H1 (cell line): ENCODE data around the gene MRTFA. TPM values are rescaled to one million over a fixed set of nuclear protein-coding genes. Genes with fewer than 3 reads are reported as not detected.

Source experiments
- CTCF ChIA-PET: fragments of 300-600 bp; sonication (Branson Sonifier 250); formaldehyde crosslinking; loops from one replicate; lab custom pipeline; 2021; ENCODE audit not compliant: partially characterized antibody; lab: Charles Lee
- POLR2A ChIA-PET: fragments of 300-600 bp; sonication (Branson Sonifier 250); formaldehyde crosslinking; loops from one replicate; lab custom pipeline; 2021; ENCODE audit warnings: inconsistent platforms; ENCODE audit not compliant: partially characterized antibody; lab: Charles Lee
- DNase-seq, 2 experiments: peaks; one replicate each; pipeline versions ENCODE4 v3.0.0 to v3.0.0-alpha.2; 2010 to 2022; ENCODE audit warnings: low spot score in 2 of 2, low read depth in 1 of 2, mixed read lengths in 1 of 2
- FAIRE-seq: peaks from 2 replicates; lab custom pipeline; 2011; peaks lifted over from hg19 to GRCh38; lab: Jason Lieb, UNC
- H2AFZ ChIP-seq: 2 replicates; pipeline ENCODE4 v1.8.1; 2012; ENCODE audit warnings: low read length, inconsistent platforms
- H2AK5ac ChIP-seq: 2 replicates; pipeline ENCODE4 v1.6.1; 2013; ENCODE audit warnings: low read depth, low read length
- H2BK120ac ChIP-seq: replicated peaks from 2 replicates; pipeline ENCODE3; 2013; ENCODE audit warnings: low read depth, low read length, inconsistent platforms
- H2BK12ac ChIP-seq: 2 replicates; pipeline ENCODE4 v1.6.1; 2013; ENCODE audit warnings: low read depth, low read length
- H2BK15ac ChIP-seq: 2 replicates; pipeline ENCODE4 v1.6.1; 2013; ENCODE audit warnings: low read length
- H2BK20ac ChIP-seq: 2 replicates; pipeline ENCODE4 v1.6.1; 2013; ENCODE audit warnings: low read length
- H2BK5ac ChIP-seq: 2 replicates; pipeline ENCODE4 v1.6.1; 2013; ENCODE audit warnings: low read depth, low read length
- H3K14ac ChIP-seq: 2 replicates; pipeline ENCODE4 v1.6.1; 2013; ENCODE audit warnings: inconsistent platforms; ENCODE audit not compliant: insufficient read length
- H3K18ac ChIP-seq: 2 replicates; pipeline ENCODE4 v1.6.1; 2013; ENCODE audit warnings: low read length; ENCODE audit errors: extremely low read depth
- H3K23ac ChIP-seq: 2 replicates; pipeline ENCODE4 v1.6.1; 2013; ENCODE audit warnings: inconsistent platforms; ENCODE audit not compliant: insufficient read length
- H3K23me2 ChIP-seq: 2 replicates; pipeline ENCODE4 v1.6.1; 2013; ENCODE audit warnings: low read depth, low read length
- H3K27ac ChIP-seq: 2 replicates; pipeline ENCODE4 v1.6.1; 2011; ENCODE audit warnings: low read depth, low read length, inconsistent platforms
- H3K27me3 ChIP-seq, 4 experiments: replicated peaks in 1 of 4; 1 replicate in 1 of 4; 2 replicates in 3 of 4; pipeline versions ENCODE4 v1.6.1 to v1.8.1; 2011 to 2013; ENCODE audit warnings: low read length in 3 of 4, mild to moderate bottlenecking in 3 of 4, inconsistent platforms in 2 of 4, mixed read lengths in 2 of 4, moderate library complexity in 1 of 4; ENCODE audit not compliant: control insufficient read depth in 3 of 4, insufficient read depth in 3 of 4; ENCODE audit errors: extremely low read depth in 1 of 4
- H3K36me3 ChIP-seq, 4 experiments: 2 replicates each; pipeline versions ENCODE4 v1.6.1 to v1.8.1; 2011 to 2013; ENCODE audit warnings: mild to moderate bottlenecking in 4 of 4, low read length in 3 of 4, moderate library complexity in 2 of 4, control low read depth in 1 of 4, inconsistent platforms in 1 of 4; ENCODE audit not compliant: insufficient read depth in 4 of 4, control insufficient read depth in 2 of 4
- H3K4ac ChIP-seq: replicated peaks from 2 replicates; pipeline ENCODE3; 2013; ENCODE audit warnings: low read length, low read depth, mixed read lengths, inconsistent platforms; ENCODE audit not compliant: insufficient read length
- H3K4me1 ChIP-seq, 4 experiments: replicated peaks in 1 of 4; 1 replicate in 1 of 4; 2 replicates in 3 of 4; pipeline versions ENCODE4 v1.6.1 to v1.8.1; 2011 to 2013; ENCODE audit warnings: low read length in 3 of 4, inconsistent platforms in 2 of 4, mixed read lengths in 1 of 4; ENCODE audit not compliant: insufficient read depth in 4 of 4, control insufficient read depth in 3 of 4
- H3K4me2 ChIP-seq, 2 experiments: 2 replicates each; pipeline versions ENCODE4 v1.6.1 to v1.8.1; 2011 to 2013; ENCODE audit warnings: low read depth in 2 of 2, low read length in 2 of 2, control low read depth in 1 of 2, inconsistent platforms in 1 of 2, mild to moderate bottlenecking in 1 of 2; ENCODE audit not compliant: insufficient read depth in 1 of 2
- H3K4me3 ChIP-seq, 4 experiments: fragments of 200-600, 300-600 bp in 1 of 4; sonication (generic), shearing (Covaris generic), sonication (Bioruptor Twin) in 1 of 4; 2 replicates each; pipeline versions ENCODE4 v1.5.1 to v1.8.1; 2011 to 2016; ENCODE audit warnings: low read length in 4 of 4, low read depth in 3 of 4, control low read depth in 2 of 4, inconsistent platforms in 2 of 4, mild to moderate bottlenecking in 2 of 4, mixed read lengths in 1 of 4, moderate library complexity in 1 of 4; ENCODE audit not compliant: insufficient read depth in 2 of 4; ENCODE audit errors: extremely low read depth in 1 of 4
- H3K56ac ChIP-seq: replicated peaks from 2 replicates; pipeline ENCODE3; 2013; ENCODE audit warnings: low read depth, mild to moderate bottlenecking, mixed read lengths, low read length, inconsistent platforms; ENCODE audit not compliant: insufficient read length
- H3K79me1 ChIP-seq: 2 replicates; pipeline ENCODE4 v1.6.1; 2013; ENCODE audit warnings: low read depth, low read length, control low read depth
- H3K79me2 ChIP-seq, 2 experiments: 2 replicates each; pipeline versions ENCODE4 v1.6.1 to v1.8.1; 2012 to 2013; ENCODE audit warnings: low read length in 2 of 2, mild to moderate bottlenecking in 2 of 2, inconsistent platforms in 1 of 2; ENCODE audit not compliant: insufficient read depth in 2 of 2, control insufficient read depth in 1 of 2
- H3K9ac ChIP-seq, 4 experiments: replicated peaks in 1 of 4; 1 replicate in 1 of 4; 2 replicates in 3 of 4; pipeline versions ENCODE4 v1.6.1 to v1.8.1; 2011 to 2013; ENCODE audit warnings: low read depth in 3 of 4, low read length in 3 of 4, control low read depth in 2 of 4, mild to moderate bottlenecking in 2 of 4, moderate library complexity in 2 of 4, inconsistent platforms in 1 of 4; ENCODE audit errors: extremely low read depth in 1 of 4
- H3K9me3 ChIP-seq, 2 experiments: 2 replicates each; pipeline versions ENCODE4 v1.6.1 to v1.8.1; 2012 to 2013; ENCODE audit warnings: mild to moderate bottlenecking in 2 of 2, moderate library complexity in 2 of 2, control low read depth in 1 of 2, inconsistent platforms in 1 of 2, low read depth in 1 of 2, low read length in 1 of 2, mixed read lengths in 1 of 2; ENCODE audit not compliant: insufficient read depth in 2 of 2
- H4K20me1 ChIP-seq, 2 experiments: replicated peaks in 1 of 2; 2 replicates each; pipeline versions ENCODE3 to v1.8.1; 2011 to 2013; ENCODE audit warnings: inconsistent platforms in 2 of 2, low read length in 2 of 2, mild to moderate bottlenecking in 1 of 2; ENCODE audit not compliant: insufficient read depth in 2 of 2, control insufficient read depth in 1 of 2
- H4K5ac ChIP-seq: 2 replicates; pipeline ENCODE4 v1.6.1; 2013; ENCODE audit warnings: low read length, low read depth, mixed read lengths, inconsistent platforms; ENCODE audit not compliant: insufficient read length
- H4K8ac ChIP-seq: 2 replicates; pipeline ENCODE4 v1.8.0; 2013; ENCODE audit warnings: mild to moderate bottlenecking, moderate library complexity, low read length, inconsistent platforms; ENCODE audit not compliant: insufficient read depth; ENCODE audit errors: extremely low read depth
- H4K91ac ChIP-seq: replicated peaks from 2 replicates; pipeline ENCODE3; 2013; ENCODE audit warnings: low read length, mixed read lengths, inconsistent platforms; ENCODE audit not compliant: insufficient read length
- ASH2L ChIP-seq: fragments of 200-600, 300-600 bp; sonication (generic); IDR thresholded peaks from one replicate; pipeline ENCODE4 v1.7.1; 2017; ENCODE audit warnings: low read length
- BRCA1 ChIP-seq: IDR thresholded peaks from 2 replicates; pipeline ENCODE4 v1.6.1; 2012; ENCODE audit warnings: low read depth, low read length, improper control_type of control experiment
- CHD1 ChIP-seq: IDR thresholded peaks from 2 replicates; pipeline ENCODE4 v1.6.1; 2012; ENCODE audit warnings: low read depth, low read length, improper control_type of control experiment
- CREB1 ChIP-seq: IDR thresholded peaks from 2 replicates; pipeline ENCODE4 v1.6.1; 2012; ENCODE audit warnings: inconsistent platforms
- EZH2 ChIP-seq: fragments of 200-600 bp; sonication (generic); IDR thresholded peaks from 2 replicates; pipeline ENCODE4 v1.7.1; 2012; ENCODE audit warnings: low read depth, mild to moderate bottlenecking, moderate library complexity, low read length, inconsistent platforms; ENCODE audit not compliant: severe bottlenecking
- KDM1A ChIP-seq: fragments of 200-600, 300-600 bp; sonication (generic); IDR thresholded peaks from 2 replicates; pipeline ENCODE4 v1.7.1; 2016; ENCODE audit warnings: mild to moderate bottlenecking, low read length, borderline replicate concordance
- KDM4A ChIP-seq: IDR thresholded peaks from one replicate; pipeline ENCODE4 v1.7.1; 2012; ENCODE audit warnings: low read depth, mild to moderate bottlenecking, moderate library complexity, low read length, inconsistent platforms; ENCODE audit not compliant: severe bottlenecking
- MAX ChIP-seq: IDR thresholded peaks from 2 replicates; pipeline ENCODE4 v1.6.1; 2012; ENCODE audit warnings: inconsistent platforms
- POLR2AphosphoS5 ChIP-seq: IDR thresholded peaks from 2 replicates; pipeline ENCODE4 v1.6.1; 2011; ENCODE audit warnings: low read depth, low read length
- SIRT6 ChIP-seq: IDR thresholded peaks from one replicate; pipeline ENCODE4 v1.7.1; 2012; ENCODE audit warnings: low read length, inconsistent platforms
- TAF1 ChIP-seq: IDR thresholded peaks from 2 replicates; pipeline ENCODE4 v1.6.1; 2011; ENCODE audit warnings: mild to moderate bottlenecking, low read depth, low read length
- WGBS, 2 experiments: shearing (Covaris generic) in 1 of 2; methylation state at CpG; one replicate each; pipeline versions ENCODE4 v1.1.6 to v1.1.7; 2013 to 2015; ENCODE audit warnings: low lambda C conversion rate in 2 of 2, mixed read lengths in 2 of 2, inconsistent platforms in 1 of 2, low coverage in 1 of 2, missing lambda C conversion rate in 1 of 2; ENCODE audit not compliant: insufficient replicate concordance in 2 of 2, insufficient coverage in 1 of 2, insufficient read length in 1 of 2; ENCODE audit errors: extremely low coverage in 1 of 2, missing lambda C conversion rate in 1 of 2; 5-methylcytosine and 5-hydroxymethylcytosine counted together
- polyA plus RNA-seq, 7 experiments: library from polyadenylated mRNA; depleted of rRNA in 3 of 7; stranded (reverse) in 5 of 7; unstranded in 2 of 7; fragments of >200 nt in 5 of 7; fragments of 200-250 nt in 2 of 7; gene quantifications; 1 replicate in 5 of 7; 2 replicates in 1 of 7; 4 replicates in 1 of 7; pipeline versions ENCODE4 v1.2.1 to v1.2.3, GENCODE V29; 2011 to 2013; ENCODE audit warnings: missing spikeins in 2 of 7, mixed read lengths in 2 of 7
- total RNA-seq: library from RNA; stranded (reverse); fragmentation: NEBNext Ultra II Directional; extraction: Animal tissue kit (Norgen Biotek cat#: 25700); gene quantifications from 2 replicates; pipeline ENCODE4 v1.2.1, GENCODE V29; 2021

Gene MRTFA
- total and polyA plus RNA-seq, 2 of the 8 experiments (the other 6 are each of a cell fraction or from before 2014, with no cell fraction given) = 5.4 to 37.9 TPM

GRCh38 chr22:40451210-40451609 is 185.3 kb downstream of the MRTFA start:
- FAIRE-seq = no peak
- H4K20me1 ChIP-seq = no peaks in the 10 kb centered on the region
- H3K27ac ChIP-seq = no peak overlapping the region
- no peaks in the 10 kb centered on the region; a peak in 1 of 8 replicates for H3K36me3 ChIP-seq
- H2AFZ ChIP-seq = no peak overlapping the region
- no peak overlapping the region for H3K56ac ChIP-seq
- no peak overlapping the region for H2BK120ac ChIP-seq
- no peaks in the 10 kb centered on the region for H3K27me3 ChIP-seq
- DNase-seq = no peak
- no peak overlapping the region for H2BK20ac ChIP-seq
- H3K4ac ChIP-seq = no peak overlapping the region
- no peaks in the 10 kb centered on the region; a peak in 1 of 4 replicates for H3K79me2 ChIP-seq
- no peak overlapping the region for H2AK5ac ChIP-seq
- H3K4me1 ChIP-seq = peaks cover 0 to 12% (median under 1%) of the 10 kb centered on the region in 4 experiments; a peak in 3 of 7 replicates
- H3K23me2 ChIP-seq = no peaks in the 10 kb centered on the region
- H3K9me3 ChIP-seq = no peaks in the 10 kb centered on the region
- peaks cover 2% of the 10 kb centered on the region; the same call in 1 of the 2 replicates for H3K79me1 ChIP-seq
- no peak overlapping the region for H2BK5ac ChIP-seq
- H3K9ac ChIP-seq = no peak overlapping the region
- TF ChIP-seq TAF1 = no peak
- no peak for TF ChIP-seq BRCA1
- TF ChIP-seq MAX = no peak
- no peak for TF ChIP-seq SIRT6
- no peak for TF ChIP-seq POLR2AphosphoS5
- no peak for TF ChIP-seq EZH2
- no peak for TF ChIP-seq ASH2L
- no peak for TF ChIP-seq CREB1
- TF ChIP-seq KDM4A = no peak
- TF ChIP-seq KDM1A = no peak
- TF ChIP-seq CHD1 = no peak
- TF ChIP-seq, all 59 proteins: peak for 0
- no peak overlapping the region for H3K18ac ChIP-seq
- POLR2A ChIA-PET = no interaction called here
- no peak overlapping the region for H4K91ac ChIP-seq
- no peak overlapping the region for H2BK15ac ChIP-seq
- H4K8ac ChIP-seq = no peak overlapping the region
- no peak overlapping the region for H2BK12ac ChIP-seq
- H3K23ac ChIP-seq = no peak overlapping the region
- CTCF ChIA-PET = interaction anchor here (0.8 to 5.5 kb wide), 3 partner anchors 14 to 73 kb away, joined by 4 to 52 read pairs (median 4); no protein-coding TSS in a partner anchor
- WGBS, 2 experiments = 85% methylated on average over 8 of the region's 8 CpGs; no CpG with 5 or more reads in 1 of the 2 experiments
- no peak overlapping the region for H3K4me3 ChIP-seq
- H4K5ac ChIP-seq = no peak overlapping the region
- H3K14ac ChIP-seq = no peak overlapping the region
- no peak overlapping the region for H3K4me2 ChIP-seq
